Measurements from ENCODE around the gene TMSB10. TPM values are rescaled to one million over a fixed set of nuclear protein-coding genes. Genes with fewer than 3 reads are reported as not detected.

Gene TMSB10
- total and polyA plus RNA-seq, 2 donors (not counting 1 experiment from before 2014, with no cell fraction given) = 7,414 to 8,130 TPM

DNA sequence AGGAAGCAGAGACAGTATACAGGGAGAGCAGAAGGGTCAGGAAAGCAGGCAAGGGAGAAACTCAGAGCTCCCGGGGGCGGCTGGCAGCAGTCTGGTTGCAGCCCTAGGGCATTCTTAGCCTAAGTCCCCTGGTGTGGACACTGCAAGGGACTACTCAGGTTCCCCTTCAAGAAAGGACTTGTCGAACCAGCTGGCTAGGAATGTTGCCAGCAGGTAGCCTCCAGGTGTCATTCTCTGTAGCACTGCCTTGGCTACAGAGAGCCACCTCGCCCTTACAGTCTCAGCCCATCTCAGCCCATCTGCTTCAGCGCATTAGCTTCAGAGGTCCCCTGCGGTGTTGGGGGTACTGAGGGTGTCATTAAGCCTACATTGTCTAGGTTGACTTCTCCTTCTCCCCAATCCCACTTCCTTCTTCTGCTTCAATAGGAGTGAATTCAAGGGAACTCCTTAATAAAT is 11.3 kb upstream of the TMSB10 start:
- Histone ChIP-seq H3K4me2 (ENCODE audit: extremely low read depth, insufficient read depth, low read length) (no peak overlapping the region), H3K9me3 (ENCODE audit: control insufficient read depth, insufficient read depth, low read depth, low read length) (no peaks in the 10 kb centered on the region), H2AFZ (ENCODE audit: low read length) (no peak overlapping the region), H3K4me1 (ENCODE audit: control insufficient read depth, extremely low read depth, insufficient read depth, low read length) (peaks cover 9% of the 10 kb centered on the region), H3K27me3 (ENCODE audit: control insufficient read depth, insufficient read depth, low read length) (no peaks in the 10 kb centered on the region), H3K9ac (ENCODE audit: insufficient read depth, low read length) (no peak overlapping the region), H3K36me3 (ENCODE audit: control insufficient read depth, insufficient read depth, low read length) (no peaks in the 10 kb centered on the region), H3K27ac (ENCODE audit: insufficient read depth, low read length) (no peak overlapping the region), H3K4me3 (replicated peaks in 1 of 4; ENCODE audit: control extremely low read depth in 1 of 4, insufficient read depth in 1 of 4, low read depth in 3 of 4, low read length in 4 of 4) (no peak overlapping the region), H4K20me1 (ENCODE audit: control insufficient read depth, extremely low read depth, insufficient read depth, low read length) (no peaks in the 10 kb centered on the region), H3K79me2 (ENCODE audit: control insufficient read depth, insufficient read depth, low read length) (no peaks in the 10 kb centered on the region)
- TF ChIP-seq CTCF (conservative IDR thresholded peaks at IDR 0.05 in 1 of 2, IDR thresholded peaks at IDR 0.05 in 1 of 2; ENCODE audit: low read depth in 1 of 2, low read length in 2 of 2) (no peak), EZH2 (IDR thresholded peaks at IDR 0.05; ENCODE audit: low read length, missing control alignments) (no peak)
- no peak for DNase-seq (ENCODE audit: low read depth in 2 of 2)

DNA sequence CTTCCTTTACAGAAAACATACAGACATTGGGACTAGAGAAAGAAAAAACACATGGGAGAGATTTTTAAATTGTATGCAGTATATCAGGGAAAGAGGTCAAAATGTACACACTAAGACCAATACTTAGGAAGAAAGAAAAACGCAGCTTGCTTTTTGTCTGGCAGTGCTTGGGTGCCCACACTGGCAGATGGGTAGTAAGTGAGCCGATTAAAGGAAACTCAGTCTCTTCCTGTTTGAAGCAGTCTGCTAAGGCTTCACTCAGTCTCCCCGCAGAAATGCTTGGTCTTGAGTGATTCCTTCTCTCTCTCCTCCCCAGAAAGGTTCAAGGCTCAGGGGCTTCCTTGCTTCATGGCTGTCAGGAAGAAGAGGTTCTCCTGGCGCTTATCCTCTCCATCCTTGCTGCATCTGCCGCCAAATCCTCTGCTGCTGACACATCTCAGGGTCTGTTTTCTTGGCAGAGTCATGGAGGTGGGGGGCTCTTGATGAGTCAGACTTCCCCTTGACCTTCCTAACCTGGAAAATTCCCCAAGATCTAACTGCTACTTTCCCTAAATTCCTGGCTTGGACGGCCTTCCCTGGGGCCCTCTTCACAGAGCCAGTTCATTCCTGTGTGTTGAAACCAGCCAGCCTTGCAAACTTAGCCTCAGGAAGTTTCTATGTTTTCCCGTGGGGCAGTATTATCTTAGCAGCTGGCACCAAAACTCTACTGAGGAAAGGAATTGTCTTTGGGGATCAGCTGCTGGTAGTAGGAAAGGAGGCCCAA is 10.5 kb upstream of the TMSB10 start:
- peak in 1 of 2 donors; percentile 64 for DNase-seq (ENCODE audit: low read depth in 2 of 2)
- H3K4me3 ChIP-seq (replicated peaks in 1 of 4; ENCODE audit: control extremely low read depth in 1 of 4, insufficient read depth in 1 of 4, low read depth in 3 of 4, low read length in 4 of 4) = no peak overlapping the region
- peaks cover 7% of the 10 kb centered on the region for H3K4me1 ChIP-seq (ENCODE audit: control insufficient read depth, extremely low read depth, insufficient read depth, low read length)

DNA sequence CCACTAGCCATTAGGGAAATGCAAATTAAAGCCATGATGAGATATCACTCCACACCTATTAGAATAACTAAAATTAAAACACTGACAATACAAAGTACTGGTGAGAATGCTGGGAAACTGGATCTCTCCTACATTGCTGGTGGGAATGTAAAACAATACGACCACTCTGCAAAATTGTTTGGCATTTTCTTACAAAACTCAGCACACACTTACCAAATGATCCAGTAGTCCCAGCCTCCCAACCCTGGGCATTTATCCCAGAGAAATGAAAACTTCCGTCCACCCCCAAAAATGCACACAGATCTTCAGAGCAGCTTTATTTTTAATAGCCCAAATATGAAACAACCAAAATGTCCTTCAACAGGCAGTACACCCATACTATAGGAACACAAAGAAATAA is 8.9 kb upstream of the TMSB10 start:
- H3K27me3 ChIP-seq (ENCODE audit: control insufficient read depth, insufficient read depth, low read length) = no peaks in the 10 kb centered on the region
- no peaks in the 10 kb centered on the region for H3K36me3 ChIP-seq (ENCODE audit: control insufficient read depth, insufficient read depth, low read length)
- peaks cover 7% of the 10 kb centered on the region for H3K4me1 ChIP-seq (ENCODE audit: control insufficient read depth, extremely low read depth, insufficient read depth, low read length)
- H3K27ac ChIP-seq (ENCODE audit: insufficient read depth, low read length) = no peak overlapping the region
- no peak for TF ChIP-seq CTCF (conservative IDR thresholded peaks at IDR 0.05 in 1 of 2, IDR thresholded peaks at IDR 0.05 in 1 of 2; ENCODE audit: low read depth in 1 of 2, low read length in 2 of 2)
- H4K20me1 ChIP-seq (ENCODE audit: control insufficient read depth, extremely low read depth, insufficient read depth, low read length) = no peaks in the 10 kb centered on the region
- H3K4me2 ChIP-seq (ENCODE audit: extremely low read depth, insufficient read depth, low read length) = no peak overlapping the region
- H3K9me3 ChIP-seq (ENCODE audit: control insufficient read depth, insufficient read depth, low read depth, low read length) = no peaks in the 10 kb centered on the region
- DNase-seq (ENCODE audit: low read depth in 2 of 2) = no peak
- no peak overlapping the region for H3K4me3 ChIP-seq (replicated peaks in 1 of 4; ENCODE audit: control extremely low read depth in 1 of 4, insufficient read depth in 1 of 4, low read depth in 3 of 4, low read length in 4 of 4)
- H3K79me2 ChIP-seq (ENCODE audit: control insufficient read depth, insufficient read depth, low read length) = no peaks in the 10 kb centered on the region
- H2AFZ ChIP-seq (ENCODE audit: low read length) = no peak overlapping the region
- H3K9ac ChIP-seq (ENCODE audit: insufficient read depth, low read length) = no peak overlapping the region

More for the DNA sequence above, 10.5 kb upstream of the TMSB10 start:
- no peaks in the 10 kb centered on the region for H3K27me3 ChIP-seq (ENCODE audit: control insufficient read depth, insufficient read depth, low read length)
- H3K9me3 ChIP-seq (ENCODE audit: control insufficient read depth, insufficient read depth, low read depth, low read length) = no peaks in the 10 kb centered on the region
- H3K36me3 ChIP-seq (ENCODE audit: control insufficient read depth, insufficient read depth, low read length) = no peaks in the 10 kb centered on the region
- TF ChIP-seq EZH2 (IDR thresholded peaks at IDR 0.05; ENCODE audit: low read length, missing control alignments) (no peak), CTCF (conservative IDR thresholded peaks at IDR 0.05 in 1 of 2, IDR thresholded peaks at IDR 0.05 in 1 of 2; ENCODE audit: low read depth in 1 of 2, low read length in 2 of 2) (no peak)
- no peaks in the 10 kb centered on the region for H3K79me2 ChIP-seq (ENCODE audit: control insufficient read depth, insufficient read depth, low read length)
- peak overlapping the region; percentile 2 for H2AFZ ChIP-seq (ENCODE audit: low read length)
- H4K20me1 ChIP-seq (ENCODE audit: control insufficient read depth, extremely low read depth, insufficient read depth, low read length) = no peaks in the 10 kb centered on the region
- no peak overlapping the region for H3K27ac ChIP-seq (ENCODE audit: insufficient read depth, low read length)
- no peak overlapping the region for H3K4me2 ChIP-seq (ENCODE audit: extremely low read depth, insufficient read depth, low read length)
- H3K9ac ChIP-seq (ENCODE audit: insufficient read depth, low read length) = no peak overlapping the region
